Measurements from ENCODE around the gene PREB.
"Not testable (repeated sequence)": the region's sequence is repeated elsewhere in the genome, so short reads cannot be mapped to it uniquely, and the experiment has no call there.

Gene PREB

DNA sequence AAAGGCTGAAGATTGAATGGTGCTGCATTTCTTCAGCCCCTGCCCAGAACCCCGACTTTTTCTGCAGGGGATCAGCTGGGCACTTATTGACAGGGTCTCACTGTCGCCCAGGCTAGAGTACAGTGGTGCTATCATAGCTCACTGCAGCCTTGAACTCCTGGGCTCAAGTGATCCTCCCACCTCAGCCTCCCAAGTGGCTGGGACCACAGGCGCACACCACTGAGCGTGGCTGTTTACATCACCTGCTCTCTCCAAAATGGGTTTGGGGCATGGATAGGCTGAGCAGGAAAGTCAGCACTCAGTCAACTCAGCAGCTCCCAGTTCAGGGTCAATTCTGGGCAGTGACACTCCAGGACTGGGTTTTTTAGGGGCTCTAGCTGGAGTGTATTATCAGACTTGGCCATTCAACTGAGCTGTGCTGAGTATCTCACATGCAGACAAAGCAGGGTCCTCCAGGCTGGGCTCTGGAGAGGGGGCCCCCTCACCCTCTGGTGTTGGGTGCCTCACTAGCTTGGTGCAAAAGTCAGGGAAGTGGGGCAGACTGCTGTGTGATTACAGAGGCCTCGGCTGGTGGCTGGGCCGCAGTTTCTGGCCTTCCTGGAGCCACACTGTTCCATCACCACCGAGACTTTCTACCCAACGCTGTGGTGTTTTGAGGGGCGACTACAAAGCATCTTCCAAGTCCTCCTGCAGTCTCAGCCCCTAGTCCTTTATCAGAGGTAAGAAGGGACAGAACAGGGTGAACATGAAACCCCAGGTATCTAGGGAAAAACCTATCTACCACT lies 6.4 kb downstream of the PREB start:
- no peak for DNase-seq (ENCODE audit: low read depth)

DNA sequence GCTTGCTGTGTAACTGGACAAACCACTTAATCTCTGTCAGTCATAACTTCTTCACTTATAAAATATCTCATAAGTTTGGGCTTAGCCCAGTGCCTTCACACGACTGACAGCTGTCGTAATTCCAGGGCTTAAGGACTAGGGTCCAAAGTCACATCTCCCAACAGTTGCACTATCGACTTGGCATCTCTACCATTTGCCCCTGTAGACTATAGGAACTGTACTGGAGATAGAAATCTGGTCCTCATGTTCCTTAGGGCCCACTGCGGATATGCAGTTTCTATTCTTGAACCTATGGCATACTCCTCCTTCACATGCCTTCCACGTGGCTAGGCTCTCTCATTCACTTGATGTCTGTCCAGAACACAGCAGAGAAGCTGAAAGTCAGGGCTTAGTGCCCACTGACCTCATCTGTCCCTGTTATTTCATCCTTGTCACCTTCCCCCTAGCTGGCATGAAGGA lies 8.2 kb downstream of the PREB start:
- DNase-seq (ENCODE audit: low read depth) = no peak

DNA sequence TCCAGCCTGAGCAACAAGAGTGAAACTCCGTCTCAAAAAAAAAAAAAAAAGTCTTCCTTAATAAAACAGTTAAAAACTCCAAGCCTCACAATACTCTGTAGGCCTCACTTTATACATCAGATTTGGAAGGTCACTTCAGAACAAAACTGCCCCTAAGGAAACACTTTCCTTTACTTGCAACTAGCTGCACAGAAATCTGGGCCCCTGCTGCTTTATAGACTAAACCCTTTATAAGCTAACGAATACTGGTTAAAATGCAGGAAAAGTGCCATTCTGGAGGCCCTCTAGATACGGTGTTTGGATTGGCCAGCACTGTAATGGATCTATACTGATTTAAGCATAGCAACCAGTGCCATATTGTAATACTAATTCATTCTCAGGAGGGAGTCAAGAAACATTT lies 9.3 kb downstream of the PREB start:
- no peak for DNase-seq (ENCODE audit: low read depth)

DNA sequence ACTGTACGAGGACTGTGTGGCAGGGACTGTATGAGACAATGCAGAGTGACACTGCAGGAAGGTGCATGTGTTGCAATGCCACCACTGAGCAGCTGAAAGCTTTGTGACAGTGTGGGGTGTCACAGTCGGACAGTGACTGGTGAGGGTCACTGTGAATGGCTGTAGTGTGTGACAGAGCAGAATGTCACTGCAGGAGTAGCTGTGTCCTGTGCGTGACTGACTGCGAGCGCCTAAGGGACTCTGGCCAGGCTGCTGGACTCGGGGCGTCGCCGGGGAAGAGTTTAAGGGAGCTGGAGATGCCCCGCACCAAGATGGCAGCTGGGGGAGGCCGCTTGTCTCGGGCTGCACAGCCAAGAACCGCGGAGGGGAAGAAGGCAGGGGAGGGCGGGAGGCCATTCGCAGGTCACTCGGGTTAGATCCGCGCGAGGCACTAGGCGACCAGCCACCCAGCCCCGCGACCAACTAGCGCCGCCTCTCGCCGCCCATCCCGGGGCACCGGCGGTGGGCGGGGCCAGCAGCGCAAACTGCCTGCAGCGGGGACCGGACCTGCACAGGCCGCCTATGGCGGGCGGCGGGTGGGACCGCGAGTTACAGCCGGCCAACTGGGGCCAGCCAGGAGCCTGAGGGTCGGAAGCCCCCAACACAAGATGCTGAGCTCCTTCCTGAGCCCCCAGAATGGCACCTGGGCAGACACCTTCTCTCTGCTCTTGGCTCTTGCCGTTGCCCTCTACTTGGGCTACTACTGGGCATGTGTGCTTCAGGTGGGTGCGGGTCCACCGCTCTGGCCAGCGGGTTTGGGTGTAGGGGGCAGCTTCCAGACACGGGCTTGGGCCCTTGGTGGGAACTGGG lies 10.9 kb downstream of the PREB start, which contains the start of gene ABHD1:
Gene ABHD1 (plus strand): TSS at position 514 of the 849 bp plus-strand sequence. CDS start 134 bp downstream, at position 648.
- DNase-seq (ENCODE audit: low read depth) = peak; percentile 33

DNA sequence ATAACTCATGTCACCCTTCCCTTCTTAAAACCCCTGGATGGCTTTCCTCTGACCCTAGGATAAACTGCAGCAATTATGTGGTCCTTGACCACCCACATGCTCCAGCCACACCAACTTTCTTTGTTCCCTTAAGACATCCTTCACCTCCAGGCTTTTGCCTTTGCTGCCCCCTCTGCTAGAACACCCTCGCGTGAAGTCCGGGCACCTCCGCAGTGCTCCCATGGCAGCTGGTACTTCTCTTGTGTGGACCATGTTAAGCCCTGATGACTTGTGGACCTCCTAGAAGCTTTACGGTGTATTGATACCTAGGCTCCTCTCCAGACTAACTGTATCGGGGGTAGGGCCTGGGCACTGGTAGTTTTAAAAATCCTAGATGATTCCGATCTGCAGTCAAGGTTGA lies 11.6 kb downstream of the PREB start:
- no peak for DNase-seq (ENCODE audit: low read depth)

DNA sequence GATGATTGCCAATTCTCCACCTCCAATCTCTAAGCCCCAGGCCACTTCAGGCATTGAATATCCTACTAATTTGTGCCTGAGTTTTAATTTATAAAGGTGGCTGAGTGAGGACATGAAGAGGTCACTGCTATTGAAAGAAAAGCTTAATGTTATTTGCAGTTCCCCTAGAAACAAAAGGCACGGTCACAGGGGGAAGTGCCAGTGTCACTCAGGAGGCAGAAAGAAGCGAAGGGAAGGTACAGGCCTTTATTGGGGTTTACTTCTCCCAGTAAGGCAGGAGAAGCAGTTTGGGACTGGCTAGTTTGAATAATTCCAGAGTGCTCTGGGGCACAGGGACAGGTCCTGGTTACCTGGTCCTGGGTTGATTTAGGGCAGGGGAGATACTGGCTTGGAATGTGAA lies 12.5 kb downstream of the PREB start:
- no peak for DNase-seq (ENCODE audit: low read depth)

DNA sequence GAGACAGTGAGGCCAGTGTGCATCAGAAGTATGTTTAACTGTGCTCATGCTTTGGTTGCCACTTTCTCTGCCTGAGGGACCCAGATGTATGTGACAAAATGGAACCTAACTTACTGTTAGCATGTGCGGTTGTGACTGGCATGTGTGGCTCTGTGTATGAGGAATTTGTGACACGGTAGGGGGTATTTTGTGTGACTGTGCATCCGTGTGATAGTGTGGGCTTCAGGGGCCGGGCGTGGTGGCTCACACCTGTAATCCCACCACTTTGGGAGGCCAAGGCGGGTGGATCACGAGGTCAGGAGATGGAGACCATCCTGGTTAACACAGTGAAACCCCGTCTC lies 15.1 kb downstream of the PREB start:
- not testable (repeated sequence) for DNase-seq (ENCODE audit: low read depth)

DNA sequence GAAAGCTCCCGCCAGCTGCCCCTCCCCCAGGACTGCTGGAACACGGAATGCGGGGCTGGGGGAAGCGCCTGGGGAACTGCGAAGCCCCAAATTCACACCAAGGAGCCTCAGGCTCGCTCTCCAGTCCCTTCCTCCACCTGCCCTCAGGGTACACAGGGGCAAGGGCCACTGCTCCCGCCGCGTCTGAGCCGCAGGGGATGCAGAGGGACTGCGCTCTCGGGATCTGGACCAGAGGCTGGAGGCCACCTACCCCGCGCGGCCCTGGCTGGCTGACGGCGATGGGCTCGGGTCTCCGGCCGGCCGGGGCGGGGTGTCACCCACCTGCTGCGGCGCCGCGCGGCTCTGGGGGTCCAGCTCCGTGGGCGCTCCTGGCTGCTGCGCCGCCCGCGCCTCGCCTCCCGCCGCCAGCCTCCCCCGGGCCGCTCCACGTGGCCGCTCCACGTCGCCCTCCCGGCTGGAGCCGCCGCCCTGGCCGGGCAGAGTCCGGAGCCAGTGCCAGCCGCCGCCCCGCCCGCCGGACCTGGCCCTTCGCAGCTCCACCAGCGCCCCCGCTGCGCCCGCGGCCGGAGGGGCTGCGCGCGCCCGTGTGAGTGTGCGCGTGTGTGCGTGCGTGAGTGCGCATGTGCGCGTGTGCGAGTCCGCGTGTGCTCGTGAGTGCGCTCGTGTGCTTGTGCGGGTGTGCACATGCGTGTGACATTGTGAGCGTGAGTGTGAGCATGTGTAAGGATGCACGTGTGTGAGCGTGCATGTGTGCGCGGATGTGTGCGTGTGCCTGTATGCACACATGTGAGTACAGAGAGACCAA lies 15.7 kb downstream of the PREB start, which contains the start of gene CGREF1:
Gene CGREF1 (minus strand): TSS at position 604 of the 805 bp plus-strand sequence. CDS start 14,762 bp downstream, outside the sequence.
- DNase-seq (ENCODE audit: low read depth) = peak; percentile 14

DNA sequence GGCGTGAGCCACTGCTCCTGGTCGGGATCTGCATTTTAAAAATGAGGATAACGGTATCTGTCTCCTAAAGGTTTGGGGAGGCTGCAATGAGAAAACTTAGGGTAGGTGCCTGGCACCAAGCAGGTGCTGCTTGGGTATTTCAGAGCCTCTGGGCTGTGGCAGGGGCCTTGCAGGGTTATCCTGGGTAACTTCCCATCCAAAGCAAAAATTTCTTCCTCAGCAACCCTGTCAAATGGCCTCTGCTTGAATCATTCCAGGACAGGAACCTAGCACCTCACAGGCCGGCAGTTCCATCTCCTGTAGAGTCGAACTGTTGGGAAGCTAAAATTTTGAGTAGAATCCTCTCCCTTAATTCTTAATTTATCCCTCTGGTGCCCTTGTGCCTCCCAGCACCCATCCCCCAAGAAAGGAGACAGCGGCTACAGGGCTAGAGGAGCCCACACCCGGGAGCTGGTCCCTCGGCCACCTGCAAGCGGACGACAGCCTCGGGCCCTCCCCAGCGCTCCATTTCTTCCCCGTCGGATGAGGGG lies 16.4 kb downstream of the PREB start:
- DNase-seq (ENCODE audit: low read depth) = no peak

DNA sequence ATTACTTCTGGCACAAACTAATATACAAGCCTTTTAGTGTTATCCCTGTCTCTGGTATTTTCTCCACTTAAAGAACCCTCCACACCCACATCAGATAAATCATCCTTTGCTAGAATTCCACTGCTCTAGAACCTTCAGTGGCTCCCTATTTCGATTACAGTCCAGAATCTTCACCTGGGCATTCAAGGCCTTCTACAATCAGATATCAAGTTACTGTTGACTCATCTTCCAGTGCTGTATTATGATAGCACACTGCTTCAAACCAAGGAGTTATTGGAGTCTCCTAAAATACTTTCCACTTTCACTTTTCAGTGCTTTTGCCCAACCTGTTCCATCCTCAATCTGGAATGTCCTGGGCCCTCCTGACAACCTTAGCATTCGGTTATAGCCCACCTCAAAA lies 18.9 kb downstream of the PREB start:
- no peak for DNase-seq (ENCODE audit: low read depth)

DNA sequence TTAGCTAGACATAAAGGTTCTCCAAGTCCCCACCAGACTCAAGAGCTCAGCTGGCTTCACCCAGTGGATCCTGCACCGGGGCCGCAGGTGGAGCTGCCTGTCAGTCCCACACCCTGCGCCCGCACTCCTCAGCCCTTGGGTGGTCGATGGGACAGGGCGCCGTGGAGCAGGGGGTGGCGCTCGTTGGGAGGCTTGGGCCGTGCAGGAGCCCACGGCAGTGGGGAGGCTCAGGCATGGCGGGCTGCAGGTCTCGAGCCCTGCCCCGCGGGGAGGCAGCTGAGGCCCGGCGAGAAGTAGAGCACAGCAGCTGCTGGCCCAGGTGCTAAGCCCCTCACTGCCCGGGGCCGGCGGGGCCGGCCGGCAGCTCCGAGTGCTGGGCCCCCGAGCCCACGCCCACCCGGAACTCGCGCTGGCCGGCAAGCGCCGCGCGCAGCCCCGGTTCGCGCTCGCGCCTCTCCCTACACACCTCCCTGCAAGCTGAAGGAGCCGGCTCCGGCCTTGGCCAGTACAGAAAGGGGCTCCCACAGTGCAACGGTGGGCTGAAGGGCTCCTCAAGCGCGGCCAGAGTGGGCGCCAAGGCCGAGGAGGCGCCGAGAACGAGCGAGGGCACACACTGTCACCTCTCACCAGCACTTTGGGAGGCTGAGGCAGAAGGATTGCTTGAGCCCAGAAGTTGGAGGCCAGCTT lies 22.9 kb downstream of the PREB start:
- DNase-seq (ENCODE audit: low read depth) = not testable (repeated sequence)

DNA sequence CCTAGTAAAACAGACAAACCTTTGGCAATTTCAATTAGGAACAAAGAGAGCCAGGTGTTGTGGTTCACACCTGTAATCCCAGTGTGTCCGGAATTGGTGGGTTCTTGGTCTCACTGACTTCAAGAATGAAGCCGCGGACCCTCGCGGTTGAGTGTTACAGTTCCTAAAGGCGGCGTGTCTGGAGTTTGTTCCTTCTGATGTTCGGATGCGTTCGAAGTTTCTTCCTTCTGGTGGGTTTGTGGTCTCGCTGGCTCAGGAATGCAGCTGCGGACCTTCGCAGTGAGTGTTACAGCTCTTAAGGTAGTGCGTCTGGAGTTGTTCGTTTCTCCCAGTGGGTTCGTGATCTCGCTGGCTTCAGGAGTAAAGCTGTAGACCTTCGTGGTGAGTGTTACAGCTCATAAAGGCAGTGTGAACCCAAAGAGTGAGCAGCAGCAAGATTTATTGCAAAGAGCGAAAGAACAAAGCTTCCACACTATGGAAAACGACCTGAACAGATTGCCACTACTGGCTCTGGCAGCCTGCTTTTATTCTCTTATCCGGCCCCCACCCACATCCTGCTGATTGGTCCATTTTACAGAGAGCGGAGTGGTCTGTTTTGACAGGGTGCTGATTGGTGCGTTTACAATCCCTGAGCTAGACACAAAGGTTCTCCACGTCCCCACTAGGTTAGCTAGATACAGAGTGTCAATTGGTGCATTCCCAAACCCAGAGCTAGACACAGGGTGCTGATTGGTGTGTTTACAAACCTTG lies 23.7 kb downstream of the PREB start:
- DNase-seq (ENCODE audit: low read depth) = not testable (repeated sequence)

DNA sequence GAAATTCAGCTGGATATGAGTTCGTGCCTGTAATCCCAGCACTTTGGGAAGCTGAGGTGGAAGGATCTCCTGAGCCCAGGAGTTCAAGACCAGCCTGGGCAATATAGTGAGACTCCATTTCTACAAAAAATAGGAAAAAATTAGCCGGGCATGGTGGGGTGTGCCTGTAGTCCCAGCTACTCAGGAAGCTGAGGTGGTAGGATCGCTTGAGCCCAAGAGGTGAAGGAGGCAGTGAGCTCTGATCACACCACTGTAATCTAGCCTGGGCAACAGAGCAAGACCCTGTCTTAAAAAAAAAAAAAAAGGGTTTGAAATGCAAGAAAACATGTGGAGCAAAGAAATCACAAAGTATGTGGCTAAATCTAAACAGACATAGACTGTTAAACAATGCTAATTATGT lies 25.4 kb downstream of the PREB start:
- DNase-seq (ENCODE audit: low read depth) = no peak

DNA sequence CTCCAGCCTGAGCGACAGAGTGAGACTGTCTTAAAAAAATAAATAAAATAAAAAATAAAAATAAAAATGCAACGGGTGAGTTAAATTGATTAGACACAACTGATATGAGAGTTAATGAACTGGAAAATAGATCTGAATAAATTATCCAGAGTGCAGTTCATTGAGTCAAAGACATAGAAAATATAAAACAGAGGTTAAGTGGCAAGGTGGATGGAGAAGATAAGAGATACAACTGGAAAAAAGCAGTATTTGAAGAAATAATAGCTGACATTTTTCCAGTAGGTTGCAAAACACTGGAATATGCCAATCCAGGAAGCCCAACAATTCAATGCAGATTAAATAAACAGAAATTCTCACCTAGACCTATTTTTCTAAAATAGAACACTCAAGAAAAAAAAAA lies 26.2 kb downstream of the PREB start:
- no peak for DNase-seq (ENCODE audit: low read depth)

DNA sequence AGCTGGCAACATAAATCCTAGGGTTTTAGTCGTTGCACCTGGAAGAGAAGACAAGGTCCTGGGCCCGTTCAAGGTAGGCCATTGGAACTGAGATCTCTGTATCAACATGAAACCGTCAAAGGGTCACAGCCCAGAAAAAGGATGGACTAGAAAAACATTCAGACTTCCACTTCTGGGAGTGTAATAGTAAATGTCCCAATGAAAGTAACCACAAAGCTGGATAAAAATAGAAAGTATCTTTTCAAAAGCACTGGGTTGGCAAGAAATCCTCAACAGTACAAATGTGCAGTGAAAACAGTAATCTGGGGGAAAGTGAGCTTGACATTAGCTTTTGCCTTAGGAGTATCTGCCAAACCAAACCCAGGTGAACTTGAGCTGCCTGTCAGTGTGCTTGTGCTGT lies 28.5 kb downstream of the PREB start:
- DNase-seq (ENCODE audit: low read depth) = peak; percentile 21

DNA sequence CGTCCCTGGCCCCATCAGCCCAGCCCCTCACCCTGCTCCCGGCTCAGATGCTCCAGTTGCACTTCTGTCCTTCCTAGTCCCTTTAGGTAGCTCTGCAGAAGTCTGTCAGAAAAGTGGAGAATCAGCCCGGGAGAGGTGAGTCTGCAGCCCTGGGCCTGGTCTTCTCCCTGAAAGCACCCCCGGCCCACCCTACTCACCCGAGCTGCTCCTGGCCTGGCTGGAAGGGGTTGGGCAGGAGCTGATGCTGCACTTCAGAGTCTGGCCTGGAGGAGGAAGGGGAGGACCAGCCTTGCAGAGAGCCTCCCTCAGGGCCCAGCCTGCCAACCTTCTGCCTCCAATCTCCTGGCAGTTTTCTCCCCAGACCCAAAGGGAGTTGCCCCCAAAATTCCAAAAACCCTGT lies 32.1 kb downstream of the PREB start:
- DNase-seq (ENCODE audit: low read depth) = no peak

DNA sequence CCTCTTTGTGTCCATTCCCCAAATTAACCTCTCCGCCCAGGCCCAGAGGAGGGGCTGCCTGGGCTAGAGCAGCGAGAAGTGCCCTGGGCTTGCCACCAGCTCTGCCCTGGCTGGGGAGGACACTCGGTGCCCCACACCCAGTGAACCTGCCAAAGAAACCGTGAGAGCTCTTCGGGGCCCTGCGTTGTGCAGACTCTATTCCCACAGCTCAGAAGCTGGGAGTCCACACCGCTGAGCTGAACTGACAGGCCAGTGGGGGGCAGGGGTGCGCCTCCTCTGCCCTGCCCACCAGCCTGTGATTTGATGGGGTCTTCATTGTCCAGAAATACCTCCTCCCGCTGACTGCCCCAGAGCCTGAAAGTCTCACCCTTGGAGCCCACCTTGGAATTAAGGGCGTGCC lies 34.4 kb downstream of the PREB start:
- no peak for DNase-seq (ENCODE audit: low read depth)

DNA sequence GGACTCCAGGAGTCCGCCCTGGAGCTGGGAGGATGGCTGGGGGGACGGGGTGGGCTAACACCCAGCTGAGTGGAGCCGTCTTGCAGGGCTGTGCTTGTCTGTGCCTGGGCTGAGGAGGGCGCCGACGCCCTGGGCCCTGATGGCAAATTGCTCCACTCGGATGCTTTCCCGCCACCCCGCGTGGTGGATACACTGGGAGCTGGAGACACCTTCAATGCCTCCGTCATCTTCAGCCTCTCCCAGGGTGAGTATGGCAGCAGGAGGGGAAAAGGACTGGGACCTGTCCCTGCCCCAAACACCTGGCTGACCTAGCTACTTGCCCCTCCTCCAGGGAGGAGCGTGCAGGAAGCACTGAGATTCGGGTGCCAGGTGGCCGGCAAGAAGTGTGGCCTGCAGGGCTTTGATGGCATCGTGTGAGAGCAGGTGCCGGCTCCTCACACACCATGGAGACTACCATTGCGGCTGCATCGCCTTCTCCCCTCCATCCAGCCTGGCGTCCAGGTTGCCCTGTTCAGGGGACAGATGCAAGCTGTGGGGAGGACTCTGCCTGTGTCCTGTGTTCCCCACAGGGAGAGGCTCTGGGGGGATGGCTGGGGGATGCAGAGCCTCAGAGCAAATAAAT lies 35.0 kb downstream of the PREB start:
- DNase-seq (ENCODE audit: low read depth) = no peak

DNA sequence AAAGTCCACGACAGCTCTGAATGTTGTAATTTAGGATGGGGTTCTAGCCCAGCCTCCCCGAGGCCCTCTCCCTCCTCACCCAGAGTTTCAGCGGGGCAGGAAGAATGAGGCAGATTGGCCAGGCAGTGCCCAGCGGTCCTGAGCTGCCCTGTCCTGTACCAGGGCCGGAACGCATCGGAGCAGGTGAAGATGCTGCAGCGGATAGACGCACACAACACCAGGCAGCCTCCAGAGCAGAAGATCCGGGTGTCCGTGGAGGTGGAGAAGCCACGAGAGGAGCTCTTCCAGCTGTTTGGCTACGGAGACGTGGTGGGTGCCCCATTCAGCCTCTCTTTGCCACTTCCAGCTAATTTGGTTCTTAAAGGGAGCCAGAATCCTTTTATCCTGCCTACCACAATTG lies 37.1 kb downstream of the PREB start:
- no peak for DNase-seq (ENCODE audit: low read depth)

DNA sequence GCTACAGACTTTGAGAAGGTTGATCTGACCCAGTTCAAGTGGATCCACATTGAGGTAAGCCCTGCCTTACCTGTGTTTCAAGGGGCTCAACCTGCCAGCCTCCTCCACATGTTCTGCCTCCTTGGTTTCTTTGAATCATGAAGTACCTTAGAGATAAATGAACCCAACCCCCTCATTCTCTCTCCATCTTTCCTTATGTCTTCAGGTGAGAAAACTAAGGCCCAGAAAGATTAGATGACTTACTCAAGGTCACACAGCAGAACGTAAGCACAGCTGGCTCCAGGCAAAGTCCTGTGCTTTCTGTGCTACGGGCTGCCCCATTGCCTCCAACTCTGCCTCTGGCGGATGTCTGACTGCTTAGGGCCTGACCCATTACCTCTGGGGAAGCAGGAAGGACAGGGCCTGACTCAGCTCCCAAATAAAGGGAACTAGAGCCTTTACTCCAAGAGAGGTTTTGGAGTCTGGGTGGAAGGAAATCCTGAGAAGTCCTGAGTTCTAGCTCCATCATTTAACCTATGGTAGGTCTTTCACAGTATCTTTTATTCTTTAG lies 37.6 kb downstream of the PREB start:
- DNase-seq (ENCODE audit: low read depth) = no peak
